Measurements from ENCODE around the gene TALDO1. TPM values are rescaled to one million over a fixed set of nuclear protein-coding genes. Genes with fewer than 3 reads are reported as not detected.

TALDO1 gene
- total RNA-seq, 1 donor from 2014 or later, result 101 TPM

DNA sequence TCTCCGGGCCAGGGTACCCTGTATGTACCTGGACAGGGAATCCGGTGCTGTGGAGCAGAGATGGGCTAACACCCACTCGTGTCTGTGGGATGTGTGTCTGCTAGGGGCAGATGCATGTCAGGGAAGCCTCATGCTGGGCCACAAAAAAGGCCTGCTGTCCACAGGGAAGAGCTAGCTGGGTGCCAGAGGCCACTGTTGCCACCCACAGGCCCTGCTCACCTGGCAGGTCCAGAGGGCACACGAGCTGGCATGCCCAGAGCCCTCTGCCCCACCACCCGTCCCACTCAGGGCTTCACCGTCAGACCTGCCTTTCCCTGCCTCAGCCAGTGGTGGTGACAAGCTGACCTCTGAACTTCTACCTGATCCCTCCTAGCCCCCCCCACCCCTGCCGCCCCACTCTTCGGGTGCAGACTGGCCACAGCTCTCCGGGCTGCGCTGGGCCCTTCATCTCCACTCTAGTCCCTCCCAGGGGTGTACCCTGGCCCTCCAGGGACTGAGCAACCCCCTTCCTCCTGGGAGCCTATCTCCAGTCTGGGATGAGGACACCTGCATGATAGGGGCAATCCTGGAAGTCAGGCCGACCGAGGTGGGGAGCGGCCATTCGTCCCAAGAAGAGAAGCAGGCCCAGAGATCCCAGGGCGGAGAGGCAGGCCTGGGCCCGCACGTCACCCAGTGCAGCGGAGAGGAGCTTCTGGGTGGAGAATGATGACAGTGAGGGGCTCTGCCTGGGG lies 49.5 kb downstream of the TALDO1 start:
- Histone ChIP-seq H3K4me3 (peak overlapping the region; percentile 78), H3K4me1 (peaks cover 13% of the 10 kb centered on the region), H3F3A (ENCODE audit: low read depth) (peaks cover 9% of the 10 kb centered on the region), H2AFZ (replicated peaks) (no peak overlapping the region), H3K4me2 (peak overlapping the region; percentile 79), H3K9me3 (ENCODE audit: low read depth) (no peaks in the 10 kb centered on the region), H3K79me2 (ENCODE audit: low read depth) (peaks cover 14% of the 10 kb centered on the region), H3K27me3 (no peaks in the 10 kb centered on the region), H3K27ac (no peak overlapping the region), H3K9ac (no peak overlapping the region), H3K36me3 (no peaks in the 10 kb centered on the region), H4K20me1 (ENCODE audit: low read depth) (peaks cover 31% of the 10 kb centered on the region)
- DNase-seq (ENCODE audit: low spot score), result no peak
- H3K27ac Mint-ChIP-seq, result no peak overlapping the region
- H3K36me3 Mint-ChIP-seq, result no peaks in the 10 kb centered on the region
- peak overlapping the region; percentile 93 for H3K4me3 Mint-ChIP-seq
- H3K4me1 Mint-ChIP-seq, result peaks cover 14% of the 10 kb centered on the region
- H3K9me3 Mint-ChIP-seq, result no peaks in the 10 kb centered on the region
- peaks cover 4% of the 10 kb centered on the region for H3K27me3 Mint-ChIP-seq (ENCODE audit: insufficient read depth, low read depth)
- TF ChIP-seq CTCF (IDR thresholded peaks at IDR 0.05) (no peak), EZH2phosphoT487 (IDR thresholded peaks at IDR 0.05) (no peak), EZH2 (IDR thresholded peaks at IDR 0.05) (no peak)

GRCh38 chr11:797296-798092 lies 50.2 kb downstream of the TALDO1 start:
- peak; percentile 84 for DNase-seq (ENCODE audit: low spot score)
- peak overlapping the region; percentile 78 for H3K4me3 ChIP-seq
- TF ChIP-seq CTCF (IDR thresholded peaks at IDR 0.05), result no peak
- TF ChIP-seq EZH2 (IDR thresholded peaks at IDR 0.05), result no peak
- TF ChIP-seq EZH2phosphoT487 (IDR thresholded peaks at IDR 0.05), result no peak
- H3K27me3 ChIP-seq, result no peaks in the 10 kb centered on the region
- peaks cover 31% of the 10 kb centered on the region for H4K20me1 ChIP-seq (ENCODE audit: low read depth)
- peaks cover 14% of the 10 kb centered on the region for H3K4me1 Mint-ChIP-seq
- H3K79me2 ChIP-seq (ENCODE audit: low read depth), result peaks cover 14% of the 10 kb centered on the region
- H3K27ac ChIP-seq, result no peak overlapping the region
- H3K4me2 ChIP-seq, result peak overlapping the region; percentile 79
- H3K4me3 Mint-ChIP-seq, result peak overlapping the region; percentile 93
- H3F3A ChIP-seq (ENCODE audit: low read depth), result peaks cover 9% of the 10 kb centered on the region
- H3K9ac ChIP-seq, result peak overlapping the region; percentile 47
- H3K36me3 ChIP-seq, result no peaks in the 10 kb centered on the region
- no peaks in the 10 kb centered on the region for H3K9me3 ChIP-seq (ENCODE audit: low read depth)
- H3K27me3 Mint-ChIP-seq (ENCODE audit: insufficient read depth, low read depth), result peaks cover 4% of the 10 kb centered on the region
- H3K27ac Mint-ChIP-seq, result no peak overlapping the region
- H3K36me3 Mint-ChIP-seq, result no peaks in the 10 kb centered on the region
- H2AFZ ChIP-seq (replicated peaks), result no peak overlapping the region
- H3K9me3 Mint-ChIP-seq, result no peaks in the 10 kb centered on the region
- H3K4me1 ChIP-seq, result peaks cover 13% of the 10 kb centered on the region

DNA sequence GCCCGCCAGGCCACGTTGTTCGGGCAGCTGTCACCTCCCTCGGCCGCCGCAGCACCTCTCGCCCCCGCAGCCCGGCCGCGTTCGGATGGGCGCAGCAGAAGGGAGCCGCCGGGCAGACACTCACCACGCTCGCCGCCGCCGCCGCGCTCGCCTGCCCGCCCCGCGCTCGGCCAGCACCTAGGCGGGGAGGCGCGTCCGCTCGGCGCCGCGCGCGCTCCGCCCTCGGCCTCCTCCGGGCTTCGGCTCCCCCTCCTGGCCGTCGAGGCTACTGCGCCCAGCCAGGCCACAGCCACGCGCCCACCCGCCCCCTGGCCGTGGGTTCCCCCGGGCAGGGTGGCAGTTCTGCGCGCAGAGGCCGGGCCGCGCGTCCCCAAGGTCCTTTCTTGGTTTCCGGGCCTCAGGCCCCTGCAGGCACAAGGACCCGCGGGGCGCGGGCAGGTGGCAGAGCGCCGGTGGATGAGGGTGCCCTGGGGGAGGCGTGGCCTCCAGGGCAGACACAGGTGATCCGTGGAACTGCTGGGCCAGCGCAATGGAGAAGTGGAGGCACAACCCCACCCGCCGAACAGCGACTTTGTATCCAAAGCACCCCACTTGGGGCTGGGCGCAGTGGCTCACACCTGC lies 50.9 kb downstream of the TALDO1 start, which contains the start of gene SLC25A22:
Gene SLC25A22, minus strand, starts transcription at position 189 of the 621 bp plus-strand sequence. CDS start 3,275 bp downstream, outside the sequence.
- no peaks in the 10 kb centered on the region for H3K9me3 Mint-ChIP-seq
- TF ChIP-seq EZH2phosphoT487 (IDR thresholded peaks at IDR 0.05), result no peak
- peak; percentile 75 for TF ChIP-seq CTCF (IDR thresholded peaks at IDR 0.05)
- Histone ChIP-seq H3K79me2 (ENCODE audit: low read depth) (peaks cover 14% of the 10 kb centered on the region), H2AFZ (replicated peaks) (no peak within 1 kb of the TSS), H3K9me3 (ENCODE audit: low read depth) (no peaks in the 10 kb centered on the region), H4K20me1 (ENCODE audit: low read depth) (peaks cover 31% of the 10 kb centered on the region), H3K4me3 (peak within 1 kb of the TSS; percentile 78), H3K27ac (no peak within 1 kb of the TSS), H3F3A (ENCODE audit: low read depth) (peaks cover 9% of the 10 kb centered on the region), H3K36me3 (no peaks in the 10 kb centered on the region), H3K4me1 (peaks cover 13% of the 10 kb centered on the region), H3K27me3 (no peaks in the 10 kb centered on the region), H3K4me2 (peak within 1 kb of the TSS; percentile 79), H3K9ac (peak within 1 kb of the TSS; percentile 47)
- peak within 1 kb of the TSS; percentile 93 for H3K4me3 Mint-ChIP-seq
- H3K36me3 Mint-ChIP-seq, result no peaks in the 10 kb centered on the region
- no peak within 1 kb of the TSS for H3K27ac Mint-ChIP-seq
- H3K27me3 Mint-ChIP-seq (ENCODE audit: insufficient read depth, low read depth), result peaks cover 4% of the 10 kb centered on the region
- H3K4me1 Mint-ChIP-seq, result peaks cover 14% of the 10 kb centered on the region
- DNase-seq (ENCODE audit: low spot score), result peak; percentile 93
